Body of pancreas (tissue), 4 donors: ENCODE results near the gene CLBA1. TPM values are rescaled to one million over a fixed set of nuclear protein-coding genes. Genes with fewer than 3 reads are reported as not detected.

ENCODE experiments used
- ATAC-seq: fragments of 150-250 bp; one replicate; pipeline ENCODE4 v1.9.1; 2016
- DNase-seq, 4 donors: peaks; one replicate each; pipeline ENCODE4 v3.0.0-alpha.2; 2019
- H3K27ac ChIP-seq, 4 donors: fragments of 200-600 bp; sonication (generic); 1 replicate in 3 of 4; 2 replicates in 1 of 4; pipeline versions ENCODE4 v1.5.1 to v1.6.1; 2016 to 2019; ENCODE audit warnings: mild to moderate bottlenecking in 1 of 4, mixed read lengths in 1 of 4, moderate library complexity in 1 of 4
- H3K27me3 ChIP-seq, 2 donors: fragments of 200-600 bp; sonication (generic); one replicate each; pipeline ENCODE4 v1.6.0; 2016; ENCODE audit warnings: mild to moderate bottlenecking in 1 of 2
- H3K36me3 ChIP-seq, 2 donors: fragments of 200-600 bp; sonication (generic); replicated peaks in 1 of 2; 2 replicates each; pipeline ENCODE4 v1.5.1; 2016; ENCODE audit warnings: low read depth in 2 of 2; ENCODE audit not compliant: insufficient read depth in 1 of 2
- H3K4me1 ChIP-seq: fragments of 200-600 bp; sonication (generic); one replicate; pipeline ENCODE4 v1.6.0; 2016
- H3K4me3 ChIP-seq, 2 donors: fragments of 200-600 bp; sonication (generic); 1 replicate in 1 of 2; 2 replicates in 1 of 2; pipeline ENCODE4 v1.5.1; 2016 to 2019
- H3K9me3 ChIP-seq, 3 donors: fragments of 200-600 bp; sonication (generic); 1 replicate in 2 of 3; 2 replicates in 1 of 3; pipeline ENCODE4 v1.5.1; 2016
- POLR2A ChIP-seq, 3 donors: fragments of 450-650 bp; IDR thresholded peaks; one replicate each; pipeline ENCODE4 v1.6.1; 2016; ENCODE audit warnings: antibody characterized with exemption in 3 of 3, mild to moderate bottlenecking in 2 of 3
- WGBS, 2 donors: methylation state at CpG; one replicate each; pipeline ENCODE4 v1.1.5; 2017; 5-methylcytosine and 5-hydroxymethylcytosine counted together
- intact Hi-C: fragments of 100-400 bp; cut with DNase I; formaldehyde crosslinking; loops from one replicate; pipeline ENCODE4 v1.15.1; 2023
- total RNA-seq, 2 donors: library from RNA; depleted of rRNA; stranded (reverse); fragments of >200 nt; gene quantifications; one replicate each; pipeline ENCODE4 v1.1.0, GENCODE V29; 2016
- TF ChIP-seq, protein P1 (sequence below), 7 experiments: fragments of 450-650 bp in 4 of 7; fragments of 200-600 bp in 3 of 7; sonication (generic) in 3 of 7; IDR thresholded peaks; one replicate each; pipeline ENCODE4 v1.5.1; 2016 to 2019; ENCODE audit warnings: antibody characterized with exemption in 7 of 7

The CLBA1 gene
- total RNA-seq, 2 donors from 2014 or later: 8.6 to 21.1 TPM

DNA sequence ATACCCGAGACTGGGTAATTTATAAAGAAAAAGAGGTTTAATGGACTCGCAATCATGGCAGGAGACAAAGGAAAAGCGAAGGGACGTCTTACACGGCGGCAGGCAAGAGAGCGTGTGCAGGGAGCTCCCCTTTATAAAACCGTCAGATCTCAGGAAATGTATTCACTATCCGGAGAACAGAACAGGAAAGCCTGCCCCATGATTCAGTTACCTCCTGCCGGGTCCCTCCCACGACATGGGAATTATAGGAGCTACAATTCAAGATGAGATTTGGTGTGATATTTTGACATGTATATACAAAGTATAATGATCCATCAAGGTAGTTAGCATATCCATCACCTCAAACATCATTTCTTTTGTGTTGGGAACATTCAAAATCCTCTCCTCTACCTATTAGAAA lies 37.6 kb downstream of the CLBA1 start:
- Histone ChIP-seq H3K4me1 (peaks cover 31% of the 10 kb centered on the region), H3K36me3 (no peaks in the 10 kb centered on the region), H3K27ac (no peak overlapping the region), H3K27me3 (no peaks in the 10 kb centered on the region), H3K4me3 (no peak overlapping the region), H3K9me3 (no peaks in the 10 kb centered on the region)
- intact Hi-C loops: no loop called here
- TF ChIP-seq, protein P1, sequence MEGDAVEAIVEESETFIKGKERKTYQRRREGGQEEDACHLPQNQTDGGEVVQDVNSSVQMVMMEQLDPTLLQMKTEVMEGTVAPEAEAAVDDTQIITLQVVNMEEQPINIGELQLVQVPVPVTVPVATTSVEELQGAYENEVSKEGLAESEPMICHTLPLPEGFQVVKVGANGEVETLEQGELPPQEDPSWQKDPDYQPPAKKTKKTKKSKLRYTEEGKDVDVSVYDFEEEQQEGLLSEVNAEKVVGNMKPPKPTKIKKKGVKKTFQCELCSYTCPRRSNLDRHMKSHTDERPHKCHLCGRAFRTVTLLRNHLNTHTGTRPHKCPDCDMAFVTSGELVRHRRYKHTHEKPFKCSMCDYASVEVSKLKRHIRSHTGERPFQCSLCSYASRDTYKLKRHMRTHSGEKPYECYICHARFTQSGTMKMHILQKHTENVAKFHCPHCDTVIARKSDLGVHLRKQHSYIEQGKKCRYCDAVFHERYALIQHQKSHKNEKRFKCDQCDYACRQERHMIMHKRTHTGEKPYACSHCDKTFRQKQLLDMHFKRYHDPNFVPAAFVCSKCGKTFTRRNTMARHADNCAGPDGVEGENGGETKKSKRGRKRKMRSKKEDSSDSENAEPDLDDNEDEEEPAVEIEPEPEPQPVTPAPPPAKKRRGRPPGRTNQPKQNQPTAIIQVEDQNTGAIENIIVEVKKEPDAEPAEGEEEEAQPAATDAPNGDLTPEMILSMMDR (IDR thresholded peaks at IDR 0.05): no peak
- no peak for TF ChIP-seq POLR2A (IDR thresholded peaks at IDR 0.05)
- 77 to 86% methylated on average over 11 of the region's 11 CpGs for WGBS, 2 donors
- DNase-seq (no peak), ATAC-seq (no peak)

DNA sequence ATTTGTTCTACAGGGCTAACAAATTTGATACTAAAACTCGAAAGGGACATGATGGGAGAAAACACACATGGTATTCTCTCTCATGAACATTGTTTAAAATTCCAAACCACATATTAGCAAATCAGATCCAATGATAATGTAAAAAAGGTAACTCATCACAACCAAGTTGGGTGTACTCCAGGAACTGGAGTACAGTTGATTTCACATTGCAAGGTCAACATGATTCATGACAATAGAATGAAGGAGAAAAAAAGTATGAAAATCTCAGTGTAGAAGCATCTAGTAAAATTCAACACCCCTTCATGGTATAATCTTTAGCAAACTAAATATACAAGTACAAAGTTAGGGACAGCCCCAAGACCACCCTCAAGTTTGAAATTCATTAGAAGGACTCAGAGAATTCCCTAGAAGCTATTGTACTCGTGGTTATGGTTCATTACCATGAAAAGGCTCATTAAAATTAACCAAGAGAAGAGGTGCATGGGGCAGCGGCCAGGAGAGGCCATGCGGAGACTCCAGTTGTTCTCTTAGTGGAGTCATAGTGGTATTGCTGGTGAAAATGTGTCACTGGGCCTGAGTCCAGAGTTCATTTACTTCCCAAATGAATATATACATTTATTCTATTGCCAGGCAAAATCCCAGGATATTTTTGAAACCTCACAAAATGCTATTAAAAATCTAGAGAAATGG lies 38.3 kb downstream of the CLBA1 start:
- Histone ChIP-seq H3K9me3 (no peaks in the 10 kb centered on the region), H3K36me3 (no peaks in the 10 kb centered on the region), H3K27me3 (no peaks in the 10 kb centered on the region), H3K4me3 (no peak overlapping the region), H3K4me1 (peaks cover 25% of the 10 kb centered on the region), H3K27ac (no peak overlapping the region)
- DNase-seq (no peak), ATAC-seq (no peak)
- WGBS, 2 donors: 55 to 61% methylated on average over 4 of the region's 4 CpGs
- intact Hi-C loops: no loop called here
- no peak for TF ChIP-seq POLR2A (IDR thresholded peaks at IDR 0.05)
- TF ChIP-seq, protein P1 (IDR thresholded peaks at IDR 0.05): no peak

DNA sequence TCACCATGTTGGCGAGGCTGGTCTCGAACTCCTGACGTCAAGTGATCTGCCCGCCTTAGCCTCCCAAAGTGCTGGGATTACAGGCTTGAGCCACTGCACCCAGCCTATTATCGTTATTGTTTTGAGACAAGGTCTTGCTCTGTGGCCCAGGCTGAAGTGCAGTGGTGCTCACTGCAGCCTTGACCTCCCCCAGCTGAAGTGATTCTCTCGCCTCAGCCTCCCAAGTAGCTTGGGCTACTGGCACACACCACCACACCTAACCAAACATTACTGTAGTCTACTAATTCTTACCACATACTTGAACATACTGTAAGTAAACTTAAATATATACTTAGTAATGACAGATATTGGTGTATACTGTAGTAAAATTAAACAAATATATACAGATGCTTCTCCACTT lies 39.8 kb downstream of the CLBA1 start:
- DNase-seq (no peak), ATAC-seq (no peak)
- Histone ChIP-seq H3K4me1 (peaks cover 11% of the 10 kb centered on the region), H3K9me3 (no peaks in the 10 kb centered on the region), H3K4me3 (no peak overlapping the region), H3K27me3 (no peaks in the 10 kb centered on the region), H3K36me3 (no peaks in the 10 kb centered on the region), H3K27ac (no peak overlapping the region)
- 91 to 94% methylated on average over 6 of the region's 6 CpGs for WGBS, 2 donors
- intact Hi-C loops: no loop called here
- TF ChIP-seq, protein P1 (IDR thresholded peaks at IDR 0.05): no peak
- TF ChIP-seq POLR2A (IDR thresholded peaks at IDR 0.05): no peak

DNA sequence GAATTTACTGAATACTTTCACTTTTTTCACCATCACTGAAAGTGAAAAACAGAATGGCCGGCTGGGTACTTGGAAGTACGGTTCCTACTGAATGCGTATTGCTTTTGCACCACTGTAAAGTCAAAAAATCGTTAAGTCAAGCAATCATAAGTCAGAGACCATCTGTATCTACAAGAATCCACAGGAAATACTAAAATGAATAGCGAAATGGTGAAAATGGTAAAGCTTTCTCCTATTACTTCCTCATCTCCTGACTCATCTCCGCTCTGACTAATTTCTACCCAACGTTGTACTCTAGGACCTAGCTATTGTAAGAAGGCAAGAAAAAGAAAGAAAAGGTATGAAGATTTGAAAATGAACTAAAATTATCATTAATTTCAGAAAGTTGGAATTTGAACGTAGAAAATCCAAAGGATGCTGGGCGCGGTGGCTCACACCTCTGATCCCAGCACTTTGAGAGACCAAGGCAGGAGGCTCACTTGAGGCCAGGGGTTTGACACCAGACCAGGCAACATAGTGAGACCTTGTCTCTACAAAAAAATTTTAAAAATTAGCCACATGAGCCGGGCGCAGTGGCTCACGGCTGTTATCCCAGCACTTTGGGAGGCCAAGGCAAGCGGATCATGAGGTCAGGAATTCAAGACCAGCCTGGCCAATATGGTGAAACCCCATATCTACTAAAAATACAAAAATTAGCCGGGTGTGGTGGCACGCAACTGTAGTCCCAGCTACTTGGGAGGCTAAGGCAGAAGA lies 40.6 kb downstream of the CLBA1 start:
- WGBS, 2 donors: 82 to 91% methylated on average over 16 of the region's 16 CpGs
- intact Hi-C loops: no loop called here
- TF ChIP-seq, protein P1 (IDR thresholded peaks at IDR 0.05): no peak
- no peak for TF ChIP-seq POLR2A (IDR thresholded peaks at IDR 0.05)

More for the DNA sequence above, 40.6 kb downstream of the CLBA1 start:
- peak overlapping the region in 1 of 4 donors; percentile 34 for H3K27ac ChIP-seq
- ATAC-seq: no peak
- no peaks in the 10 kb centered on the region for H3K27me3 ChIP-seq
- no peak for DNase-seq
- H3K9me3 ChIP-seq: no peaks in the 10 kb centered on the region
- H3K4me3 ChIP-seq: no peak overlapping the region
- H3K36me3 ChIP-seq: no peaks in the 10 kb centered on the region
- H3K4me1 ChIP-seq: peaks cover 10% of the 10 kb centered on the region
